NK-92 (cell line): Measurements from ENCODE around the gene HECTD1.
"Not testable (repeated sequence)": the region's sequence is repeated elsewhere in the genome, so short reads cannot be mapped to it uniquely, and the experiment has no call there.

Source experiments
- DNase-seq: peaks from one replicate; lab custom pipeline; 2025; ENCODE audit not compliant: unreplicated experiment; lab: John Stamatoyannopoulos, UW

HECTD1 gene

GRCh38 chr14:31207755-31208545, at the start of gene HECTD1:
HECTD1 (minus strand) TSS chr14:31207793; CDS start chr14:31205936, 1,857 bp downstream.
- peak; percentile 34 for DNase-seq

- no peak for DNase-seq
These were observed 49.6 kb upstream of the HECTD1 start for GRCh38 chr14:31257244-31257553.

- DNase-seq = no peak
These were observed 49.1 kb upstream of the HECTD1 start for GRCh38 chr14:31256534-31257243.

GRCh38 chr14:31255918-31256317, 48.3 kb upstream of the HECTD1 start:
- not testable (repeated sequence) for DNase-seq

- DNase-seq = no peak
These were observed 47.7 kb upstream of the HECTD1 start for GRCh38 chr14:31255286-31255685.

- no peak for DNase-seq
These were observed 46.3 kb upstream of the HECTD1 start for GRCh38 chr14:31253746-31254471.

- no peak for DNase-seq
These were observed 45.3 kb upstream of the HECTD1 start for GRCh38 chr14:31252865-31253264.

- DNase-seq = no peak
These were observed 43.7 kb upstream of the HECTD1 start for GRCh38 chr14:31251028-31251958.

- no peak for DNase-seq
These were observed 37.0 kb upstream of the HECTD1 start for GRCh38 chr14:31244626-31245025.

GRCh38 chr14:31243860-31244259, 36.3 kb upstream of the HECTD1 start:
- DNase-seq = no peak

- not testable (repeated sequence) for DNase-seq
These were observed 34.8 kb upstream of the HECTD1 start for GRCh38 chr14:31242161-31242940.

- DNase-seq = no peak
These were observed 34.0 kb upstream of the HECTD1 start for GRCh38 chr14:31241450-31242114.

GRCh38 chr14:31239741-31240140, 32.1 kb upstream of the HECTD1 start:
- no peak for DNase-seq

- DNase-seq = no peak
These were observed 27.9 kb upstream of the HECTD1 start for GRCh38 chr14:31235462-31235861.

GRCh38 chr14:31232081-31232480, 24.5 kb upstream of the HECTD1 start:
- no peak for DNase-seq

- not testable (repeated sequence) for DNase-seq
These were observed 23.7 kb upstream of the HECTD1 start for GRCh38 chr14:31231272-31231671.

- no peak for DNase-seq
These were observed 23.0 kb upstream of the HECTD1 start for GRCh38 chr14:31230573-31230958.

- no peak for DNase-seq
These were observed 22.3 kb upstream of the HECTD1 start for GRCh38 chr14:31229638-31230572.
